ENCODE results near the gene ATP23. TPM values are rescaled to one million over a fixed set of nuclear protein-coding genes. Genes with fewer than 3 reads are reported as not detected.

The ATP23 gene
- total and polyA plus RNA-seq, 2 donors (not counting 3 experiments of a cell fraction or from before 2014, with no cell fraction given), result 5.9 to 9.0 TPM

GRCh38 chr12:57954768-57955167 is 13.4 kb downstream of the ATP23 start:
- no peak overlapping the region for H3K9ac ChIP-seq (replicated peaks; ENCODE audit: extremely low read depth, insufficient read depth, low read length)
- no peak for DNase-seq (ENCODE audit: low read depth, low spot score)

DNA sequence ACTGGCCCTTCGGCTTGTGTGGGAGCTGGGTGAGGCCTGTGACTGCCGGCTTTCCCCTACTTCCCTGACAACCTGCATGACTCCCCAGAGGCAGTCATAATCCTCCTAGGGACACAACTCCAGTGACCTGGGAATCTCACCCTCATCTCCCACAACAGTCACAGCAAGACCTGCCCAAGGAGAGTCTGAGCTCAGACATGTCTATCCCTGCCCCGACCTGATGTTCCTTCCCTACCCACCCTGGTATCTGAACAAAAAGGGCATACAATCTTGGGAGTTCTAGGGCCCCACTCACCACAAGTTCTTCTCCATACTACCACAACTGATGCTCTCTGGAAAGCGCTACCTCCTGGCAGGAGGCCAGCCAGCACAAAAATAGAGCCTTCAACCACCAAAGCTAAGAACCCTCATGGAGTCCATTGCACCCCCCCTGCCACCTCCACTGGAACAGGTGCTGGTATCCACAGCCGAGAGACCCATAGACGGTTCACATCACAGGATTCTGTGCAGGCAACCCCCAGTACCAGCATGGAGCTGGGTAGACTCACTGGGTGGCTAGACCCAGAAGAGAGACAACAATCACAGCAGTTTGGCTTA is 16.8 kb downstream of the ATP23 start:
- TF ChIP-seq POLR2AphosphoS5 (IDR thresholded peaks at IDR 0.05; ENCODE audit: insufficient read depth, low read depth, low read length) (no peak), POLR2A (IDR thresholded peaks at IDR 0.05; ENCODE audit: low read depth, low read length) (no peak), FOS (IDR thresholded peaks at IDR 0.05; ENCODE audit: borderline replicate concordance, insufficient read depth, low read length) (no peak), JUN (IDR thresholded peaks at IDR 0.05; ENCODE audit: borderline replicate concordance, insufficient read depth, insufficient read length, low read depth) (no peak), MYC (IDR thresholded peaks at IDR 0.05; ENCODE audit: low read depth, low read length) (no peak), EZH2 (IDR thresholded peaks at IDR 0.05; ENCODE audit: borderline replicate concordance, low read depth, low read length, severe bottlenecking) (no peak), CTCF (IDR thresholded peaks at IDR 0.05; ENCODE audit: extremely low read depth in 1 of 2, insufficient read depth in 1 of 2, low read depth in 1 of 2, low read length in 2 of 2) (no peak), GATA2 (IDR thresholded peaks at IDR 0.05; ENCODE audit: insufficient read depth, insufficient read length, low read depth, low read length) (no peak)
- TF ChIP-seq, protein P1, sequence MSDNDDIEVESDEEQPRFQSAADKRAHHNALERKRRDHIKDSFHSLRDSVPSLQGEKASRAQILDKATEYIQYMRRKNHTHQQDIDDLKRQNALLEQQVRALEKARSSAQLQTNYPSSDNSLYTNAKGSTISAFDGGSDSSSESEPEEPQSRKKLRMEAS (IDR thresholded peaks at IDR 0.05; ENCODE audit: insufficient read depth, insufficient read length), result no peak
- H3K36me3 ChIP-seq (ENCODE audit: control insufficient read depth in 2 of 2, extremely low read depth in 1 of 2, insufficient read depth in 2 of 2, low read length in 2 of 2), result peaks cover 0 to 2% of the 10 kb centered on the region in 2 experiments
- DNase-seq (ENCODE audit: low read depth, low spot score) (no peak), FAIRE-seq (no peak)
- H2AFZ ChIP-seq (ENCODE audit: low read depth, low read length), result no peak overlapping the region
- BruUV-seq (replicated peaks), result no TSS peak
- dilution Hi-C loops (cut with MboI; ENCODE audit: extremely low pct_ligation_motif_present, low sequenced_read_pairs), result no loop called here
- H3K4me3 ChIP-seq (replicated peaks in 1 of 3; ENCODE audit: insufficient read depth in 1 of 3, low read depth in 1 of 3, low read length in 3 of 3), result no peak overlapping the region
- CTCF ChIA-PET, result no interaction called here
- H3K4me1 ChIP-seq (ENCODE audit: control insufficient read depth, extremely low read depth, insufficient read depth, low read length), result no peaks in the 10 kb centered on the region
- no peaks in the 10 kb centered on the region for H3K79me2 ChIP-seq (ENCODE audit: control insufficient read depth, insufficient read depth, low read length)
- intact Hi-C loops (cut with micrococcal nuclease), result no loop called here
- POLR2A ChIA-PET, result no interaction called here
- H3K27ac ChIP-seq (ENCODE audit: insufficient read depth, low read depth, low read length), result no peak overlapping the region
- no peaks in the 10 kb centered on the region for H3K27me3 ChIP-seq (ENCODE audit: control insufficient read depth in 2 of 2, insufficient read depth in 2 of 2, low read length in 2 of 2)
- no peak overlapping the region for H3K9ac ChIP-seq (replicated peaks; ENCODE audit: extremely low read depth, insufficient read depth, low read length)
- no peaks in the 10 kb centered on the region for H3K9me3 ChIP-seq (replicated peaks; ENCODE audit: control insufficient read depth, insufficient read depth, low read length)
- no peaks in the 10 kb centered on the region for H4K20me1 ChIP-seq (replicated peaks; ENCODE audit: control insufficient read depth, extremely low read depth, insufficient read depth, low read length)
- H3K9me1 ChIP-seq (replicated peaks; ENCODE audit: control insufficient read depth, extremely low read depth, insufficient read depth, low read length), result no peaks in the 10 kb centered on the region
- no peak overlapping the region for H3K4me2 ChIP-seq (ENCODE audit: insufficient read depth, low read length)

More at GRCh38 chr12:57954768-57955167, 13.4 kb downstream of the ATP23 start:
- Histone ChIP-seq H4K20me1 (replicated peaks; ENCODE audit: control insufficient read depth, extremely low read depth, insufficient read depth, low read length) (no peaks in the 10 kb centered on the region), H3K79me2 (ENCODE audit: control insufficient read depth, insufficient read depth, low read length) (no peaks in the 10 kb centered on the region), H3K36me3 (ENCODE audit: control insufficient read depth in 2 of 2, extremely low read depth in 1 of 2, insufficient read depth in 2 of 2, low read length in 2 of 2) (peaks cover 0 to 2% of the 10 kb centered on the region in 2 experiments), H3K9me1 (replicated peaks; ENCODE audit: control insufficient read depth, extremely low read depth, insufficient read depth, low read length) (no peaks in the 10 kb centered on the region), H3K4me2 (ENCODE audit: insufficient read depth, low read length) (no peak overlapping the region), H3K27ac (ENCODE audit: insufficient read depth, low read depth, low read length) (no peak overlapping the region), H3K9me3 (replicated peaks; ENCODE audit: control insufficient read depth, insufficient read depth, low read length) (no peaks in the 10 kb centered on the region), H3K4me3 (replicated peaks in 1 of 3; ENCODE audit: insufficient read depth in 1 of 3, low read depth in 1 of 3, low read length in 3 of 3) (no peak overlapping the region), H3K4me1 (ENCODE audit: control insufficient read depth, extremely low read depth, insufficient read depth, low read length) (no peaks in the 10 kb centered on the region), H3K27me3 (ENCODE audit: control insufficient read depth in 2 of 2, insufficient read depth in 2 of 2, low read length in 2 of 2) (no peaks in the 10 kb centered on the region), H2AFZ (ENCODE audit: low read depth, low read length) (no peak overlapping the region)
- no TSS peak for BruUV-seq (replicated peaks)
- dilution Hi-C loops (cut with MboI; ENCODE audit: extremely low pct_ligation_motif_present, low sequenced_read_pairs) (no loop called here), intact Hi-C loops (cut with micrococcal nuclease) (no loop called here)
- no peak for FAIRE-seq
- ChIA-PET CTCF (no interaction called here), POLR2A (no interaction called here)
- no peak for TF ChIP-seq GATA2 (IDR thresholded peaks at IDR 0.05; ENCODE audit: insufficient read depth, insufficient read length, low read depth, low read length)

Data from endothelial cell of umbilical vein (primary cell).